IPS DF 4.7 (cell line): Measurements from ENCODE around the gene NSUN7.

Experiments
- DNase-seq: peaks from one replicate; pipeline ENCODE4 v3.0.0-alpha.2; 2013; ENCODE audit warnings: low spot score; ENCODE audit errors: extremely low read depth

Gene NSUN7

GRCh38 chr4:40845154-40845835, 95.5 kb downstream of the NSUN7 start:
- DNase-seq = no peak

GRCh38 chr4:40846532-40846931, 96.8 kb downstream of the NSUN7 start:
- no peak for DNase-seq

GRCh38 chr4:40848251-40848650, 98.5 kb downstream of the NSUN7 start:
- DNase-seq = no peak

- DNase-seq = no peak
Measured at GRCh38 chr4:40848940-40849339, 99.2 kb downstream of the NSUN7 start.

GRCh38 chr4:40850496-40850895, 100.7 kb downstream of the NSUN7 start:
- DNase-seq = no peak

GRCh38 chr4:40856277-40856839, 106.6 kb downstream of the NSUN7 start:
- DNase-seq = no peak

GRCh38 chr4:40856840-40857362, 107.1 kb downstream of the NSUN7 start:
- DNase-seq = no peak

GRCh38 chr4:40857956-40858355, 108.2 kb downstream of the NSUN7 start:
- no peak for DNase-seq

GRCh38 chr4:40858962-40859361, 109.2 kb downstream of the NSUN7 start:
- DNase-seq = no peak
